Keratinocyte (primary cell): ENCODE results near the gene SPOP. TPM values are rescaled to one million over a fixed set of nuclear protein-coding genes. Genes with fewer than 3 reads are reported as not detected.

ENCODE experiments used
- DNase-seq: peaks from one replicate; pipeline ENCODE4 v3.0.0-alpha.2; 2011; ENCODE audit warnings: low read depth, missing footprints, low spot score
- FAIRE-seq: peaks from 2 replicates; lab custom pipeline; 2011; peaks lifted over from hg19 to GRCh38; lab: Jason Lieb, UNC
- H2AFZ ChIP-seq: 2 replicates; pipeline ENCODE4 v1.6.0; 2012; ENCODE audit warnings: low read length, control low read depth, inconsistent platforms; ENCODE audit not compliant: control insufficient read depth
- H3K27ac ChIP-seq: 2 replicates; pipeline ENCODE4 v1.5.1; 2011; ENCODE audit warnings: low read length; ENCODE audit not compliant: control insufficient read depth, insufficient read depth
- H3K27me3 ChIP-seq: 3 replicates; pipeline ENCODE4 v1.6.0; 2011; ENCODE audit warnings: low read length; ENCODE audit not compliant: control insufficient read depth, insufficient read depth; ENCODE audit errors: extremely low read depth
- H3K36me3 ChIP-seq, 2 experiments: 2 replicates in 1 of 2; 3 replicates in 1 of 2; pipeline ENCODE4 v1.5.1; 2011; ENCODE audit warnings: low read length in 2 of 2, mild to moderate bottlenecking in 1 of 2; ENCODE audit not compliant: control insufficient read depth in 2 of 2, insufficient read depth in 2 of 2; ENCODE audit errors: extremely low read depth in 1 of 2
- H3K4me1 ChIP-seq: 3 replicates; pipeline ENCODE4 v1.5.1; 2011; ENCODE audit warnings: low read length; ENCODE audit not compliant: control insufficient read depth, insufficient read depth; ENCODE audit errors: extremely low read depth
- H3K4me2 ChIP-seq: 3 replicates; pipeline ENCODE4 v1.6.0; 2011; ENCODE audit warnings: low read depth, low read length; ENCODE audit not compliant: control insufficient read depth, insufficient read depth; ENCODE audit errors: extremely low read depth
- H3K4me3 ChIP-seq, 3 experiments: fragments of 200-600 bp in 1 of 3; sonication (generic) in 1 of 3; 2 replicates in 2 of 3; 3 replicates in 1 of 3; pipeline ENCODE4 v1.5.1; 2011 to 2016; ENCODE audit warnings: low read length in 3 of 3, mild to moderate bottlenecking in 3 of 3, control low read depth in 2 of 3, inconsistent platforms in 1 of 3, low read depth in 1 of 3, mixed read lengths in 1 of 3, mixed run types in 1 of 3, moderate library complexity in 1 of 3; ENCODE audit not compliant: control insufficient read depth in 2 of 3, insufficient read depth in 2 of 3; ENCODE audit errors: extremely low read depth in 1 of 3
- H3K79me2 ChIP-seq: 2 replicates; pipeline ENCODE4 v1.6.0; 2012; ENCODE audit warnings: low read length; ENCODE audit not compliant: control insufficient read depth, insufficient read depth
- H3K9ac ChIP-seq: 3 replicates; pipeline ENCODE4 v1.6.0; 2011; ENCODE audit warnings: low read length; ENCODE audit not compliant: control insufficient read depth, insufficient read depth; ENCODE audit errors: extremely low read depth
- H3K9me1 ChIP-seq: 3 replicates; pipeline ENCODE4 v1.6.0; 2011; ENCODE audit warnings: low read length; ENCODE audit not compliant: control insufficient read depth, insufficient read depth; ENCODE audit errors: extremely low read depth
- H3K9me3 ChIP-seq: 2 replicates; pipeline ENCODE4 v1.5.1; 2012; ENCODE audit warnings: low read depth, low read length; ENCODE audit not compliant: control insufficient read depth
- H4K20me1 ChIP-seq: 3 replicates; pipeline ENCODE4 v1.6.0; 2011; ENCODE audit warnings: low read length; ENCODE audit not compliant: control insufficient read depth, insufficient read depth; ENCODE audit errors: extremely low read depth
- CTCF ChIP-seq, 3 experiments: IDR thresholded peaks in 1 of 3; conservative IDR thresholded peaks in 1 of 3; optimal IDR thresholded peaks in 1 of 3; 2 replicates in 2 of 3; 3 replicates in 1 of 3; pipeline versions ENCODE3 to v1.5.1; 2011; ENCODE audit warnings: low read length in 3 of 3, mild to moderate bottlenecking in 3 of 3, moderate library complexity in 2 of 3, control low read depth in 1 of 3, inconsistent platforms in 1 of 3; ENCODE audit not compliant: insufficient read depth in 2 of 3; ENCODE audit errors: extremely low read depth in 1 of 3
- EZH2 ChIP-seq: IDR thresholded peaks from one replicate; pipeline ENCODE4 v1.6.1; 2012; ENCODE audit warnings: inconsistent platforms, mild to moderate bottlenecking, low read length, moderate library complexity
- dilution Hi-C: fragments of 300-500 bp; cut with MboI; formaldehyde crosslinking; loops from one replicate; pipeline ENCODE4 v1.7.0; 2020; ENCODE audit warnings: low sequenced_read_pairs; ENCODE audit not compliant: extremely low pct_ligation_motif_present
- polyA plus RNA-seq, 5 experiments: library from polyadenylated mRNA; depleted of rRNA in 3 of 5; stranded (reverse) in 3 of 5; stranded (forward) in 1 of 5; unstranded in 1 of 5; fragments of >200 nt; gene quantifications; 1 replicate in 1 of 5; 2 replicates in 3 of 5; 3 replicates in 1 of 5; pipeline versions ENCODE4 v1.2.1 to v1.2.3, GENCODE V29; 2011 to 2012; ENCODE audit warnings: missing spikeins in 2 of 5, low read depth in 1 of 5, low replicate concordance in 1 of 5

The SPOP gene
- polyA plus RNA-seq, 1 donor (not counting 4 experiments of a cell fraction or from before 2014, with no cell fraction given) = 27.5 TPM

- no peak for TF ChIP-seq EZH2
- no peak for TF ChIP-seq CTCF (optimal IDR thresholded peaks at IDR 0.05 in 1 of 3, IDR thresholded peaks at IDR 0.05 in 1 of 3, conservative IDR thresholded peaks at IDR 0.05 in 1 of 3; ENCODE audit: extremely low read depth in 1 of 3, insufficient read depth in 2 of 3, low read length in 3 of 3)
- Histone ChIP-seq H3K4me3 (no peak overlapping the region), H3K4me2 (no peak overlapping the region), H3K9ac (no peak overlapping the region), H3K27me3 (no peaks in the 10 kb centered on the region), H3K9me1 (no peaks in the 10 kb centered on the region), H3K27ac (no peak overlapping the region), H2AFZ (no peak overlapping the region), H3K9me3 (no peaks in the 10 kb centered on the region), H3K4me1 (peaks cover 7% of the 10 kb centered on the region), H4K20me1 (no peaks in the 10 kb centered on the region), H3K36me3 (peaks cover 14% of the 10 kb centered on the region in 2 experiments), H3K79me2 (no peaks in the 10 kb centered on the region)
- FAIRE-seq (no peak), DNase-seq (no peak)
- dilution Hi-C loops = no loop called here
Observed at GRCh38 chr17:49604314-49604869, 73.5 kb downstream of the SPOP start.

GRCh38 chr17:49603720-49604119 is 74.2 kb downstream of the SPOP start:
- peaks cover 7% of the 10 kb centered on the region for H3K4me1 ChIP-seq
- no peak overlapping the region for H3K4me2 ChIP-seq
- H3K9ac ChIP-seq = no peak overlapping the region
- no peak overlapping the region for H3K4me3 ChIP-seq
- H3K27me3 ChIP-seq = no peaks in the 10 kb centered on the region
- H3K9me3 ChIP-seq = no peaks in the 10 kb centered on the region
- no peak overlapping the region for H2AFZ ChIP-seq
- DNase-seq (no peak), FAIRE-seq (no peak)
- dilution Hi-C loops = no loop called here
- no peaks in the 10 kb centered on the region for H3K9me1 ChIP-seq
- no peaks in the 10 kb centered on the region for H4K20me1 ChIP-seq
- H3K79me2 ChIP-seq = no peaks in the 10 kb centered on the region
- peaks cover 12 to 17% of the 10 kb centered on the region in 2 experiments for H3K36me3 ChIP-seq
- TF ChIP-seq EZH2 (no peak), CTCF (optimal IDR thresholded peaks at IDR 0.05 in 1 of 3, IDR thresholded peaks at IDR 0.05 in 1 of 3, conservative IDR thresholded peaks at IDR 0.05 in 1 of 3; ENCODE audit: extremely low read depth in 1 of 3, insufficient read depth in 2 of 3, low read length in 3 of 3) (peak in 1 of 3 experiments; percentile 8)
- no peak overlapping the region for H3K27ac ChIP-seq
